Measurements from ENCODE around the gene SLAMF7. TPM values are rescaled to one million over a fixed set of nuclear protein-coding genes. Genes with fewer than 3 reads are reported as not detected.
"Not testable (repeated sequence)": the region's sequence is repeated elsewhere in the genome, so short reads cannot be mapped to it uniquely, and the experiment has no call there.

SLAMF7 gene
- total RNA-seq, 4 donors from 2014 or later = 2.5 to 3.9 (median 2.7) TPM

DNA sequence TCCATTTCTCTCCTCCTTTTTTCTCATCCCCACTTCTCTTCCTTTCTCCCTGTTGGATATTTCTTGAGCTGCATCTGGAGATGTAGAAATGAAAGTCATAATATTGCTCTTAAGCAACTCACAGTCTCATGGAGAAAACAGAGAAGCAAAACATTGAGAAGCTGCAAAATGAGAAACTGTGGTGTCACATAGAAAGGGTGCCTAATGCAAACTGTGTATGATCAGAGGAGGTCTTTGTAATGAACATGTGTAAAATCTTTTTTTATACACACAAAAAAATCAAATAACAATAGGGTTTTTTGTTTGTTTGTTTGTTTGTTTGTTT is 11.8 kb upstream of the SLAMF7 start:
- no peak for DNase-seq
- Histone ChIP-seq H3K27me3 (no peaks in the 10 kb centered on the region), H3K36me3 (no peaks in the 10 kb centered on the region), H3K4me3 (no peak overlapping the region), H3K4me1 (peaks cover 0 to 12% (median 3%) of the 10 kb centered on the region in 4 donors), H3K9me3 (no peaks in the 10 kb centered on the region), H3K27ac (no peak overlapping the region)
- TF ChIP-seq, protein P1, sequence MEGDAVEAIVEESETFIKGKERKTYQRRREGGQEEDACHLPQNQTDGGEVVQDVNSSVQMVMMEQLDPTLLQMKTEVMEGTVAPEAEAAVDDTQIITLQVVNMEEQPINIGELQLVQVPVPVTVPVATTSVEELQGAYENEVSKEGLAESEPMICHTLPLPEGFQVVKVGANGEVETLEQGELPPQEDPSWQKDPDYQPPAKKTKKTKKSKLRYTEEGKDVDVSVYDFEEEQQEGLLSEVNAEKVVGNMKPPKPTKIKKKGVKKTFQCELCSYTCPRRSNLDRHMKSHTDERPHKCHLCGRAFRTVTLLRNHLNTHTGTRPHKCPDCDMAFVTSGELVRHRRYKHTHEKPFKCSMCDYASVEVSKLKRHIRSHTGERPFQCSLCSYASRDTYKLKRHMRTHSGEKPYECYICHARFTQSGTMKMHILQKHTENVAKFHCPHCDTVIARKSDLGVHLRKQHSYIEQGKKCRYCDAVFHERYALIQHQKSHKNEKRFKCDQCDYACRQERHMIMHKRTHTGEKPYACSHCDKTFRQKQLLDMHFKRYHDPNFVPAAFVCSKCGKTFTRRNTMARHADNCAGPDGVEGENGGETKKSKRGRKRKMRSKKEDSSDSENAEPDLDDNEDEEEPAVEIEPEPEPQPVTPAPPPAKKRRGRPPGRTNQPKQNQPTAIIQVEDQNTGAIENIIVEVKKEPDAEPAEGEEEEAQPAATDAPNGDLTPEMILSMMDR (IDR thresholded peaks at IDR 0.05) = no peak
- no peak for TF ChIP-seq POLR2A (IDR thresholded peaks at IDR 0.05)

DNA sequence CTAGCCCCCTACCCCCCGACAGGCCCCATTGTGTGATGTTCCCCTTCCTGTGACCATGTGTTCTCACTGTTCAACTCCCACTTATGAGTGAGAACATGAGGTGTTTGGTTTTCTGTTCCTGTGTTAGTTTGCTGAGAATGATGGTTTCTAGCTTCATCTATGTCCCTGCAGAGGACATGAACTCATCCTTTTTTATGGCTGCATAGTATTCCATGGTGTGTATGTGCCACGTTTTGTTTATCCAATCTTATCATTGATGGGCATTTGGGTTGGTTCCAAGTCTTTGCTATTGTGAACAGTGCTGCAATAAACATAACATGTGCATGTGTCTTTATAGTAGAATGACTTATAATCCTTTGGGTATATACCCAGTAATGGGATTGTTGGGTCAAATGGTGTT is 7.5 kb upstream of the SLAMF7 start:
- not testable (repeated sequence) for H3K4me1 ChIP-seq, H3K4me3 ChIP-seq, DNase-seq

DNA sequence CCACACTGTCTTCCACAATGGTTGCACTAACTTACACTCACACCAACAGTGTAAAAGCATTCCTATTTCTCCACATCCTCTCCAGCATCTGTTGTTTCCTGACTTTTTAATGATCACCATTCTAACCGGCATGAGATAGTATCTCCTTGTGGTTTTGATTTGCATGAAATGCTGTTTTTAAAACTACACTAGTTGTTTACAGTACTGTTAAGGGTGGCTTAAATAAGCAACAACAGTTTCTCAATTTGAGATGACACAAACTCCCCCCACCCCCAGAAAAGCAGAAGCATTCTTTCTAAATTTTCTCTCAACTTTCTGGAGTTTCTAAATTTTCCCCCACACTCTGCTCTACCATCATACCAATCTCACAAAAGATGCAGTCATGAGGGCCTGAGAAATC is 7.1 kb upstream of the SLAMF7 start:
- peaks cover 0 to under 1% (median 0%) of the 10 kb centered on the region in 4 donors for H3K9me3 ChIP-seq
- no peak overlapping the region for H3K4me3 ChIP-seq
- H3K27ac ChIP-seq = no peak overlapping the region
- no peaks in the 10 kb centered on the region for H3K27me3 ChIP-seq
- TF ChIP-seq POLR2A (IDR thresholded peaks at IDR 0.05) = no peak
- TF ChIP-seq, protein P1 (IDR thresholded peaks at IDR 0.05) = no peak
- no peaks in the 10 kb centered on the region for H3K36me3 ChIP-seq
- peaks cover 0 to 3% (median under 1%) of the 10 kb centered on the region in 4 donors for H3K4me1 ChIP-seq
- no peak for DNase-seq

More for the DNA sequence above, 7.5 kb upstream of the SLAMF7 start:
- not testable (repeated sequence) for H3K27me3 ChIP-seq, H3K36me3 ChIP-seq, H3K9me3 ChIP-seq, H3K27ac ChIP-seq

DNA sequence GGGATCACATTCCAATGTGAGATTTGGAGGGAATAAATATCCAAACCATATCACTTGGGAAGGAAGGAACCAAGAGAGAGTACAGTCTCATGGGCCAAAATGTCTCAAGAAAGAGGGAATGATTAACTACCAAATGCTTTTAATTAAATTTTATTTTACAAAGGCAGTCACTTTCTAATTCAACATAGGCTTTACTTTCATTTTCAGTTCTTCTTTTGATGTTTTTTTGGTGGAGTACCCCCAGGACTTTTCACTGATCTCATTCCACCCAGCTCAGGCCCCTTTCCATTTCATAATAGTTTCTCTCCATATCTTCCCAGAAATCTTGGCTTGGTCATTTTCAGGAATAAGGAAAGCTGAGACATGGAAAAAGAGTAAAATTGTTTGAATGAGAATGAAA is 5.1 kb upstream of the SLAMF7 start:
- TF ChIP-seq, protein P1 (IDR thresholded peaks at IDR 0.05) = no peak
- TF ChIP-seq POLR2A (IDR thresholded peaks at IDR 0.05) = no peak
- H3K9me3 ChIP-seq = peaks cover 0 to 3% (median 0%) of the 10 kb centered on the region in 4 donors

DNA sequence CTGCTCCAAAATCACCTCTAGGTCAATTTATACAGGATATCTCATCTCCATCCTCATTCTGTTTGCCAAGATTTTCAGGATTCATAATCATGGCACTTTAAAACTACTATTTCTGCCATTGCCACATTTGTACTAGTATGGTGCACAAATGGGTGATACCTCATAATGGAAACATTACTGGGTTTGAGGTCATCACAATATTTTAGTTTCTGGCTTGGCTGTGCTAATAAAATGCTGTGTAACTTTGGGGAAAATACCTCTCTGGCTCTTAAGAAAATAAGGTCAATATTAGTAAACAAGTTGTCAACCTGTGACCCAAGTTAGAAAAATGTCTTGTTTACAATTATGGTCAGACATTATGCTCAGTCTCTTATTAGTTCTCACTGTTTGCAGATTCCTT is 4.7 kb upstream of the SLAMF7 start:
- H3K27ac ChIP-seq = no peak overlapping the region
- no peaks in the 10 kb centered on the region for H3K36me3 ChIP-seq
- no peaks in the 10 kb centered on the region for H3K27me3 ChIP-seq
- H3K4me3 ChIP-seq = no peak overlapping the region
- TF ChIP-seq, protein P1 (IDR thresholded peaks at IDR 0.05) = no peak
- TF ChIP-seq POLR2A (IDR thresholded peaks at IDR 0.05) = no peak
- H3K4me1 ChIP-seq = peaks cover 0 to 3% (median 0%) of the 10 kb centered on the region in 4 donors
- H3K9me3 ChIP-seq = peaks cover 0 to 3% (median 0%) of the 10 kb centered on the region in 4 donors
- DNase-seq = no peak

More for the DNA sequence above, 5.1 kb upstream of the SLAMF7 start:
- Histone ChIP-seq H3K27ac (no peak overlapping the region), H3K27me3 (no peaks in the 10 kb centered on the region), H3K36me3 (no peaks in the 10 kb centered on the region), H3K4me3 (no peak overlapping the region), H3K4me1 (peaks cover 0 to 3% (median 0%) of the 10 kb centered on the region in 4 donors)
- no peak for DNase-seq

DNA sequence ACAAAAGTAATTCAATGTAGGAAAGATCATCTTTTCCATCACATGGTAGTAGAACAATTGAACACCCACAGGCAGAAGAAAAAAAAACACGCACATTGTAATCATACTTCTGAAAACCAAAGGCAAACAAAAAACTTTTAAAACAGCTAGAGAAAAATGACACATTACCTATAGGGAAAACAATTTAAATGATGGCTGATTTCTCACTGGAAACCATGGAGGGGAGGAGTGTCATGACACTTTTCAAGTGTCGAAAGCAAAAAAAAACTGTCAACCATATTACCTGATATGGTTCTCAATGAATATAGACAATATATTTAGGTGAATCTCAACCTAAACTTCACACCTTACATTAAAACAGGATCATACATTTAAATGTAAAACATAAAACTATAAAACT is 776 bp upstream of the SLAMF7 start:
- H3K36me3 ChIP-seq = no peaks in the 10 kb centered on the region
- DNase-seq = no peak
- no peak overlapping the region for H3K27ac ChIP-seq
- H3K4me3 ChIP-seq = no peak overlapping the region
- H3K9me3 ChIP-seq = peaks cover 0 to 3% (median 0%) of the 10 kb centered on the region in 4 donors
- TF ChIP-seq, protein P1 (IDR thresholded peaks at IDR 0.05) = no peak
- TF ChIP-seq POLR2A (IDR thresholded peaks at IDR 0.05) = no peak
- H3K27me3 ChIP-seq = no peaks in the 10 kb centered on the region
- no peaks in the 10 kb centered on the region for H3K4me1 ChIP-seq

Data from Peyer's patch (tissue), 4 donors.